Adipose tissue (tissue), 3 donors: Measurements from ENCODE around the gene KIF5C. TPM values are rescaled to one million over a fixed set of nuclear protein-coding genes. Genes with fewer than 3 reads are reported as not detected.

Source experiments
- H3K27ac ChIP-seq: one replicate; pipeline ENCODE4 v1.5.1; 2013; ENCODE audit warnings: low read depth, low read length
- WGBS, 3 donors: extraction: QIAGEN DNeasy Blood & Tissue Kit; methylation state at CpG; one replicate each; pipeline ENCODE4 v1.1.7; 2013; 5-methylcytosine and 5-hydroxymethylcytosine counted together
- polyA plus RNA-seq, 3 donors: library from polyadenylated mRNA; stranded (reverse); fragments of 200-250 nt; gene quantifications; one replicate each; pipeline ENCODE4 v1.2.3, GENCODE V29; 2013
- donor health status: healthy with polysubstance abuse.
- donor health status: Bipolar disorder and iron deficiency.
- donor health status: healthy.

The KIF5C gene
- polyA plus RNA-seq, 3 donors, result 0.51 to 1.7 (median 1.2) TPM

GRCh38 chr2:148948868-148949267 lies 73.8 kb downstream of the KIF5C start:
- no peak overlapping the region for H3K27ac ChIP-seq
- 31 to 65% (median 33%) methylated on average over 5 of the region's 5 CpGs for WGBS, 3 donors

GRCh38 chr2:148949348-148949747 lies 74.3 kb downstream of the KIF5C start:
- H3K27ac ChIP-seq, result no peak overlapping the region
- WGBS, 3 donors, result 74 to 87% (median 82%) methylated on average over 7 of the region's 7 CpGs

GRCh38 chr2:148952621-148953020 lies 77.6 kb downstream of the KIF5C start:
- 58 to 78% (median 69%) methylated on average over 5 of the region's 5 CpGs for WGBS, 3 donors
- no peak overlapping the region for H3K27ac ChIP-seq

GRCh38 chr2:148953426-148953825 lies 78.4 kb downstream of the KIF5C start:
- WGBS, 3 donors, result 81 to 95% (median 90%) methylated on average over 6 of the region's 6 CpGs
- no peak overlapping the region for H3K27ac ChIP-seq

GRCh38 chr2:148954536-148954935 lies 79.5 kb downstream of the KIF5C start:
- 45 to 74% (median 65%) methylated on average over 3 of the region's 3 CpGs for WGBS, 3 donors
- H3K27ac ChIP-seq, result no peak overlapping the region

- no peak overlapping the region for H3K27ac ChIP-seq
These were observed 80.8 kb downstream of the KIF5C start for GRCh38 chr2:148955798-148956197.

GRCh38 chr2:148957023-148957422 lies 82.0 kb downstream of the KIF5C start:
- 75 to 81% (median 77%) methylated on average over 4 of the region's 4 CpGs for WGBS, 3 donors

More at GRCh38 chr2:148955798-148956197, 80.8 kb downstream of the KIF5C start:
- WGBS, 3 donors, result 56 to 81% (median 80%) methylated on average over 5 of the region's 5 CpGs

GRCh38 chr2:148959745-148960144 lies 84.7 kb downstream of the KIF5C start:
- 81 to 85% (median 85%) methylated on average over 5 of the region's 5 CpGs for WGBS, 3 donors
- no peak overlapping the region for H3K27ac ChIP-seq

More at GRCh38 chr2:148957023-148957422, 82.0 kb downstream of the KIF5C start:
- H3K27ac ChIP-seq, result no peak overlapping the region

GRCh38 chr2:148960483-148960882 lies 85.5 kb downstream of the KIF5C start:
- 91% methylated on average over 3 of the region's 3 CpGs for WGBS, 3 donors
- H3K27ac ChIP-seq, result no peak overlapping the region

- 81 to 91% (median 90%) methylated on average over 3 of the region's 3 CpGs for WGBS, 3 donors
- H3K27ac ChIP-seq, result no peak overlapping the region
These were observed 88.4 kb downstream of the KIF5C start for GRCh38 chr2:148963461-148963860.

GRCh38 chr2:148965623-148966437 lies 90.8 kb downstream of the KIF5C start:
- WGBS, 3 donors, result 59 to 68% (median 66%) methylated on average over 12 of the region's 12 CpGs

GRCh38 chr2:148966438-148966758 lies 91.4 kb downstream of the KIF5C start:
- H3K27ac ChIP-seq, result no peak overlapping the region
- WGBS, 3 donors, result 70 to 95% (median 71%) methylated on average over 1 of the region's 1 CpG

More at GRCh38 chr2:148965623-148966437, 90.8 kb downstream of the KIF5C start:
- H3K27ac ChIP-seq, result no peak overlapping the region

- no peak overlapping the region for H3K27ac ChIP-seq
- 88 to 89% (median 88%) methylated on average over 7 of the region's 7 CpGs for WGBS, 3 donors
These were observed 92.0 kb downstream of the KIF5C start for GRCh38 chr2:148967056-148967455.

GRCh38 chr2:148967578-148967977 lies 92.6 kb downstream of the KIF5C start:
- 55 to 66% (median 59%) methylated on average over 8 of the region's 8 CpGs for WGBS, 3 donors

GRCh38 chr2:148968301-148968700 lies 93.3 kb downstream of the KIF5C start:
- H3K27ac ChIP-seq, result no peak overlapping the region
- 85 to 93% (median 89%) methylated on average over 4 of the region's 4 CpGs for WGBS, 3 donors

More at GRCh38 chr2:148967578-148967977, 92.6 kb downstream of the KIF5C start:
- no peak overlapping the region for H3K27ac ChIP-seq

- H3K27ac ChIP-seq, result no peak overlapping the region
- WGBS, 3 donors, result 83 to 86% (median 85%) methylated on average over 4 of the region's 4 CpGs
These were observed 93.8 kb downstream of the KIF5C start for GRCh38 chr2:148968776-148969319.

- 70 to 76% (median 72%) methylated on average over 7 of the region's 7 CpGs for whole genome bisulfite sequencing, 3 donors
- H3K27ac ChIP-seq, result no peak overlapping the region
These were observed 94.6 kb downstream of the KIF5C start for GRCh38 chr2:148969659-148970061.

GRCh38 chr2:148970385-148970784 lies 95.4 kb downstream of the KIF5C start:
- WGBS, 3 donors, result 71 to 90% (median 85%) methylated on average over 2 of the region's 2 CpGs
- H3K27ac ChIP-seq, result no peak overlapping the region

- H3K27ac ChIP-seq, result no peak overlapping the region
- WGBS, 3 donors, result 62 to 65% (median 64%) methylated on average over 3 of the region's 3 CpGs
These were observed 96.5 kb downstream of the KIF5C start for GRCh38 chr2:148971547-148971946.

GRCh38 chr2:148974095-148974494 lies 99.1 kb downstream of the KIF5C start:
- no peak overlapping the region for H3K27ac ChIP-seq
